Gastrocnemius medialis (tissue), 4 donors: Measurements from ENCODE around the gene ACADM. TPM values are rescaled to one million over a fixed set of nuclear protein-coding genes. Genes with fewer than 3 reads are reported as not detected.
"Not testable (repeated sequence)": the region's sequence is repeated elsewhere in the genome, so short reads cannot be mapped to it uniquely, and the experiment has no call there.

Source experiments
- ATAC-seq, 2 donors: fragments of 150-250 bp; one replicate each; pipeline ENCODE4 v1.9.1; 2016
- DNase-seq, 2 donors: peaks; one replicate each; pipeline ENCODE4 v3.0.0-alpha.2; 2019
- H3K27ac ChIP-seq, 4 donors: fragments of 200-600 bp; sonication (generic); 1 replicate in 1 of 4; 2 replicates in 3 of 4; pipeline ENCODE4 v1.5.1; 2016 to 2018; ENCODE audit warnings: mild to moderate bottlenecking in 2 of 4, moderate library complexity in 1 of 4
- H3K27me3 ChIP-seq, 3 donors: fragments of 200-600 bp; sonication (generic) in 2 of 3; 1 replicate in 1 of 3; 2 replicates in 2 of 3; pipeline versions ENCODE4 v1.5.1 to v1.6.0; 2016 to 2019; ENCODE audit warnings: mild to moderate bottlenecking in 1 of 3, moderate library complexity in 1 of 3
- H3K36me3 ChIP-seq, 2 donors: fragments of 200-600 bp; sonication (generic) in 1 of 2; one replicate each; pipeline ENCODE4 v1.5.1; 2017 to 2018
- H3K4me1 ChIP-seq, 2 donors: fragments of 200-600 bp; sonication (generic) in 1 of 2; one replicate each; pipeline ENCODE4 v1.5.1; 2016 to 2017; ENCODE audit warnings: mild to moderate bottlenecking in 2 of 2
- H3K4me3 ChIP-seq, 4 donors: fragments of 200-600 bp; sonication (generic) in 3 of 4; 1 replicate in 1 of 4; 2 replicates in 3 of 4; pipeline ENCODE4 v1.5.1; 2016 to 2019; ENCODE audit warnings: mild to moderate bottlenecking in 2 of 4
- H3K9me3 ChIP-seq, 3 donors: fragments of 200-600 bp; sonication (generic) in 2 of 3; 1 replicate in 1 of 3; 2 replicates in 2 of 3; pipeline ENCODE4 v1.5.1; 2016 to 2019
- CTCF ChIP-seq, 5 experiments: fragments of 450-650 bp in 3 of 5; fragments of 200-600 bp in 2 of 5; sonication (generic) in 2 of 5; IDR thresholded peaks in 4 of 5; conservative IDR thresholded peaks in 1 of 5; 1 replicate in 4 of 5; 2 replicates in 1 of 5; pipeline ENCODE4 v1.5.1; 2016 to 2019; ENCODE audit warnings: antibody characterized with exemption in 5 of 5, mild to moderate bottlenecking in 3 of 5, moderate library complexity in 3 of 5
- POLR2A ChIP-seq, 2 donors: fragments of 450-650 bp; IDR thresholded peaks; one replicate each; pipeline ENCODE4 v1.6.1; 2017; ENCODE audit warnings: antibody characterized with exemption in 2 of 2, mild to moderate bottlenecking in 2 of 2, moderate library complexity in 2 of 2
- in situ Hi-C, 4 donors: fragments of 200-750 bp; cut with MboI; loops; one replicate each; pipeline versions ENCODE4 v1.15.0 to v1.8.0; 2017; ENCODE audit warnings: low sequenced_read_pairs in 4 of 4
- intact Hi-C: fragments of 100-400 bp; cut with DNase I; formaldehyde crosslinking; loops from one replicate; pipeline ENCODE4 v1.15.1; 2023; ENCODE audit warnings: low total_unique reads
- total RNA-seq, 4 donors: library from RNA; depleted of rRNA; stranded (reverse); fragments of >200 nt; gene quantifications; one replicate each; pipeline versions ENCODE4 v1.1.0 to v1.2.3, GENCODE V29; 2016

The ACADM gene
- total RNA-seq, 4 donors from 2014 or later: 92.4 to 128 (median 111) TPM

- intact Hi-C loops (no loop called here), in situ Hi-C loops (no loop called here)
- Histone ChIP-seq H3K27me3 (no peaks in the 10 kb centered on the region), H3K4me3 (no peak overlapping the region), H3K9me3 (no peaks in the 10 kb centered on the region), H3K36me3 (peaks cover 0 to 10% of the 10 kb centered on the region in 2 donors), H3K27ac (no peak overlapping the region), H3K4me1 (no peaks in the 10 kb centered on the region)
- ATAC-seq (no peak), DNase-seq (no peak)
- TF ChIP-seq POLR2A (IDR thresholded peaks at IDR 0.05) (no peak), CTCF (IDR thresholded peaks at IDR 0.05 in 4 of 5, conservative IDR thresholded peaks at IDR 0.05 in 1 of 5) (no peak)
Measured at GRCh38 chr1:75765697-75766355, 41.3 kb downstream of the ACADM start.

DNA sequence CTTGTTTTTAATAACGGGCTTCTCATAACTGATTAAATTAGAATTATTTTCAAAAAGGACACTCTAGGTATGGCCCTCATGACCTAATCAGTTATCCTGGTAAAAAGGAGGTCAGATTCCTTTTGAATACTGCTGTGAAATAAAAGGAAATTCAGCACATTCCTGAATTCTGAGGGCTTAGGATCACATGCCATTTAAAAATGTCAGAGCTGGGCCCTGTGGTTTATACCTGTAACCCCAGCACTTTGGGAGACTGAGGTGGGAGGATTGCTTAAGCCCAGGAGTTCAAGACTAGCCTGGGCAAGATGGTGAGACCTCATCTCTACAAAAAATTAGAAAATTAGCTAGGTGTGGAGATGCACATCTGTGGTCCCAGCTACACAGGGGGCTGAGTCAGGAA lies 43.5 kb downstream of the ACADM start:
- Histone ChIP-seq H3K27ac (no peak overlapping the region), H3K36me3 (peaks cover 0 to 9% of the 10 kb centered on the region in 2 donors), H3K4me3 (no peak overlapping the region), H3K9me3 (no peaks in the 10 kb centered on the region), H3K27me3 (no peaks in the 10 kb centered on the region), H3K4me1 (no peaks in the 10 kb centered on the region)
- ATAC-seq: no peak
- TF ChIP-seq POLR2A (IDR thresholded peaks at IDR 0.05) (no peak), CTCF (IDR thresholded peaks at IDR 0.05 in 4 of 5, conservative IDR thresholded peaks at IDR 0.05 in 1 of 5) (no peak)
- intact Hi-C loops (no loop called here), in situ Hi-C loops (no loop called here)
- no peak for DNase-seq

DNA sequence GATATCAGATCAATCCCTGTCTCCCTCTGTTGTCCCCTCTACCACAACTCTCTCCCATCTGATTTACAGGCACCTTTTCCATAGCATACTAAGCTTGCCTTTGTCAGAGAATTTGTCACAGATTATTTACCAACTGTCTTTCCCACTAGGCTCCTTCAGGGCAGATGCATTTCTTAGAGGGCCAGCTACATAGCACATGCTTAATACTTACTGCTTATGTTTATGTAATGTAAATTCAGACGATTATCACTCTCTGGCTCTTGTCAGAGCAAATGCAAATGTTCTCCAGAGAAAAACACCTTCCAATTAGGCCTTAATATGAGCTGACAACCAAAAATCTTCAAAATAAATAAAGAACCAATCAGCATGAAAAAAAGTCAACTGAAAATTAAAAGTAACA lies 46.3 kb downstream of the ACADM start:
- no peaks in the 10 kb centered on the region for H3K4me1 ChIP-seq
- intact Hi-C loops: no loop called here
- no peak for DNase-seq

DNA sequence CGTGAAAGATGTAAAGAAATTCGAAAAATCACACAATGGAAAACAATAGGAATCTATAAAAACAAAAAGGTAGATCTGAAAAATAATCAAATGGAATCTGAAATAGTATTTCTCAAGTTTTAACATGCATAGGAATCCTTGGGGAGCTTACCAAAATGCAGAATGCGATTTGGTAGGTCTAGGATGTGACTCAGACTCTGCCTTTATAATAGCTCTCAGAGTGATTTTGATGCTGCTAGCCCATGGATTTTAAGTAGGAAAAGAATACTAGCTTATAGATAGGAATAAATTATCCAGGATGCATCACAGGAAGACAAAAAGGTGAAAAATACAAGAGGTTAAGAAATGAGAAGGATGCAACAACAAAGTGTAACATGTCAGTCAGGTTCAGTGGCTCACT lies 47.5 kb downstream of the ACADM start:
- TF ChIP-seq POLR2A (IDR thresholded peaks at IDR 0.05) (no peak), CTCF (IDR thresholded peaks at IDR 0.05 in 4 of 5, conservative IDR thresholded peaks at IDR 0.05 in 1 of 5) (no peak)
- no peak overlapping the region for H3K4me3 ChIP-seq
- H3K27ac ChIP-seq: no peak overlapping the region
- DNase-seq: no peak
- ATAC-seq: no peak
- no peaks in the 10 kb centered on the region for H3K4me1 ChIP-seq
- intact Hi-C loops (no loop called here), in situ Hi-C loops (no loop called here)
- H3K9me3 ChIP-seq: no peaks in the 10 kb centered on the region
- no peaks in the 10 kb centered on the region for H3K36me3 ChIP-seq
- no peaks in the 10 kb centered on the region for H3K27me3 ChIP-seq

More for the DNA sequence above, 46.3 kb downstream of the ACADM start:
- Histone ChIP-seq H3K4me3 (no peak overlapping the region), H3K36me3 (no peaks in the 10 kb centered on the region), H3K27me3 (no peaks in the 10 kb centered on the region), H3K9me3 (no peaks in the 10 kb centered on the region), H3K27ac (no peak overlapping the region)
- no peak for ATAC-seq
- in situ Hi-C loops: no loop called here
- TF ChIP-seq POLR2A (IDR thresholded peaks at IDR 0.05): no peak
- no peak for TF ChIP-seq CTCF (IDR thresholded peaks at IDR 0.05 in 4 of 5, conservative IDR thresholded peaks at IDR 0.05 in 1 of 5)

DNA sequence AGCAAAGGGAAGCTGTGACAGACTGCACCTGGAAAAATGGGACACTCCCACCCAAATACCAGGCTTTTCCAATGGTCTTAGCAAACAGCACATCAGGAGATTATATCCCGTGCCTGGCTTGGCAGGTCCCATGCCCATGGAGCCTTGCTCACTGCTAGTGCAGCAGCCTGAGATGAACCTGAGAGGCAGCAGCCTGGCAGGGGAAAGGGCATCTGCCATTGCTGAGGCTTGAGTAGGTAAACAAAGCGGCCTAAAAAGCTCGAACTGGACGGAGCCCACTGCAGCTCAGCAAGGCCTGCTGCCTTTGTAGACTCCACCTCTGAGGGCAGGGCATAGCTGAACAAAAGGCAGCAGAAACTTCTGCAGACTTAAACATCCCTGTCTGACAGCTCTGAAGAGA lies 53.3 kb downstream of the ACADM start:
- H3K4me1 ChIP-seq, H3K36me3 ChIP-seq, H3K27me3 ChIP-seq, ATAC-seq, H3K4me3 ChIP-seq, H3K27ac ChIP-seq, DNase-seq, intact Hi-C loops, in situ Hi-C loops, H3K9me3 ChIP-seq: not testable (repeated sequence)

DNA sequence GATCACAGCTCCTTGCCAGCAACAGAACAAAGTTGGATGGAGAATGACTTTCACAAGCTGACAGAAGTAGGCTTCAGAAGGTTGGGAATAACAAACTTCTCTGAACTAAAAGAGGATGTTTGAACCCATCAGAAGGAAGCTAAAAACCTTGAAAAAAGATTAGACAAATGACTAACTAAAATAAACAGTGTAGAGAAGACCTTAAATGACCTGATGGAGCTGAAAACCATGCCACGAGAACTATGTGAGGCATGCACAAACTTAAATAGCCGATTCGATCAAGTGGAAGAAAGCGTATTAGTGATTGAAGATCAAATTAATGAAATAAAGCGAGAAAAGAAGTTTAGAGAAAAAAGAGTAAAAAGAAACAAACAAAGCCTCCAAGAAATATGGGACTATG lies 54.2 kb downstream of the ACADM start:
- in situ Hi-C loops, H3K4me1 ChIP-seq, H3K9me3 ChIP-seq, DNase-seq, ATAC-seq, H3K27ac ChIP-seq, intact Hi-C loops, H3K36me3 ChIP-seq, H3K27me3 ChIP-seq, H3K4me3 ChIP-seq: not testable (repeated sequence)

- in situ Hi-C loops: loop anchor here in 1 of 4 donors (10.0 kb wide), 1 partner anchor 55 kb away; the partner anchor contains the start of gene ACADM
- ATAC-seq, H3K4me3 ChIP-seq, H3K9me3 ChIP-seq, H3K4me1 ChIP-seq, H3K36me3 ChIP-seq, DNase-seq, H3K27ac ChIP-seq, intact Hi-C loops, H3K27me3 ChIP-seq: not testable (repeated sequence)
Measured at GRCh38 chr1:75780183-75780582, 55.7 kb downstream of the ACADM start.

GRCh38 chr1:75783920-75784319 lies 59.4 kb downstream of the ACADM start:
- H3K4me3 ChIP-seq, H3K36me3 ChIP-seq, H3K9me3 ChIP-seq, ATAC-seq, intact Hi-C loops, H3K27me3 ChIP-seq, DNase-seq, H3K27ac ChIP-seq: not testable (repeated sequence)
- peaks cover 22 to 24% of the 10 kb centered on the region in 2 donors for H3K4me1 ChIP-seq
- in situ Hi-C loops: loop anchor here in 1 of 4 donors (10.0 kb wide), 1 partner anchor 59 kb away; the partner anchor contains the start of gene ACADM
